ENCODE measurements around the gene RGS3. TPM values are rescaled to one million over a fixed set of nuclear protein-coding genes. Genes with fewer than 3 reads are reported as not detected.
"Not testable (repeated sequence)": the region's sequence is repeated elsewhere in the genome, so short reads cannot be mapped to it uniquely, and the experiment has no call there.

The RGS3 gene
- total RNA-seq, 4 donors from 2014 or later = 5.9 to 11.8 (median 9.8) TPM

- no peak overlapping the region for H3K27ac ChIP-seq
- intact Hi-C loops (cut with DNase I; ENCODE audit: low total_unique reads) (no loop called here), in situ Hi-C loops (cut with MboI; ENCODE audit: low sequenced_read_pairs in 4 of 4) (no loop called here)
- ATAC-seq (no peak), DNase-seq (no peak)
- H3K4me3 ChIP-seq = no peak overlapping the region
- TF ChIP-seq CTCF (IDR thresholded peaks at IDR 0.05 in 4 of 5, conservative IDR thresholded peaks at IDR 0.05 in 1 of 5) (no peak), POLR2A (IDR thresholded peaks at IDR 0.05) (no peak)
- no peaks in the 10 kb centered on the region for H3K36me3 ChIP-seq
- H3K4me1 ChIP-seq = peaks cover 21 to 22% of the 10 kb centered on the region in 2 donors
- no peaks in the 10 kb centered on the region for H3K27me3 ChIP-seq
- no peaks in the 10 kb centered on the region for H3K9me3 ChIP-seq
Observed at GRCh38 chr9:113636165-113636564, 172.6 kb downstream of the RGS3 start.

- ATAC-seq (no peak), DNase-seq (no peak)
- TF ChIP-seq POLR2A (IDR thresholded peaks at IDR 0.05) = no peak
- TF ChIP-seq CTCF (IDR thresholded peaks at IDR 0.05 in 4 of 5, conservative IDR thresholded peaks at IDR 0.05 in 1 of 5) = no peak
- in situ Hi-C loops (cut with MboI; ENCODE audit: low sequenced_read_pairs in 4 of 4) = no loop called here
- intact Hi-C loops (cut with DNase I; ENCODE audit: low total_unique reads) = no loop called here
- Histone ChIP-seq H3K36me3 (no peaks in the 10 kb centered on the region), H3K27ac (no peak overlapping the region), H3K4me3 (no peak overlapping the region), H3K27me3 (no peaks in the 10 kb centered on the region), H3K4me1 (peaks cover 21 to 22% of the 10 kb centered on the region in 2 donors), H3K9me3 (no peaks in the 10 kb centered on the region)
Observed at GRCh38 chr9:113636693-113637092, 173.2 kb downstream of the RGS3 start.

GRCh38 chr9:113638490-113638889 lies 175.0 kb downstream of the RGS3 start:
- Histone ChIP-seq H3K36me3 (no peaks in the 10 kb centered on the region), H3K4me1 (peaks cover 21 to 22% of the 10 kb centered on the region in 2 donors), H3K9me3 (no peaks in the 10 kb centered on the region), H3K27me3 (no peaks in the 10 kb centered on the region), H3K4me3 (no peak overlapping the region), H3K27ac (no peak overlapping the region)
- in situ Hi-C loops (cut with MboI; ENCODE audit: low sequenced_read_pairs in 4 of 4) (no loop called here), intact Hi-C loops (cut with DNase I; ENCODE audit: low total_unique reads) (no loop called here)
- DNase-seq = no peak
- ATAC-seq = no peak
- TF ChIP-seq CTCF (IDR thresholded peaks at IDR 0.05 in 4 of 5, conservative IDR thresholded peaks at IDR 0.05 in 1 of 5) (no peak), POLR2A (IDR thresholded peaks at IDR 0.05) (no peak)

GRCh38 chr9:113638897-113639296 lies 175.4 kb downstream of the RGS3 start:
- in situ Hi-C loops (cut with MboI; ENCODE audit: low sequenced_read_pairs in 4 of 4) = no loop called here
- TF ChIP-seq CTCF (IDR thresholded peaks at IDR 0.05 in 4 of 5, conservative IDR thresholded peaks at IDR 0.05 in 1 of 5) (no peak), POLR2A (IDR thresholded peaks at IDR 0.05) (no peak)
- DNase-seq = no peak

GRCh38 chr9:113639411-113639970 lies 176.0 kb downstream of the RGS3 start:
- intact Hi-C loops (cut with DNase I; ENCODE audit: low total_unique reads); H3K27me3 ChIP-seq; H3K4me3 ChIP-seq; H3K36me3 ChIP-seq; H3K9me3 ChIP-seq; H3K27ac ChIP-seq; DNase-seq; ATAC-seq; in situ Hi-C loops (cut with MboI; ENCODE audit: low sequenced_read_pairs in 4 of 4): not testable (repeated sequence)
- H3K4me1 ChIP-seq = peaks cover 17% of the 10 kb centered on the region in 2 donors

More at GRCh38 chr9:113638897-113639296, 175.4 kb downstream of the RGS3 start:
- H3K27ac ChIP-seq = no peak overlapping the region
- no peaks in the 10 kb centered on the region for H3K36me3 ChIP-seq
- no peaks in the 10 kb centered on the region for H3K27me3 ChIP-seq
- no peak for ATAC-seq
- no peaks in the 10 kb centered on the region for H3K9me3 ChIP-seq
- no peak overlapping the region for H3K4me3 ChIP-seq
- peaks cover 21 to 22% of the 10 kb centered on the region in 2 donors for H3K4me1 ChIP-seq
- intact Hi-C loops (cut with DNase I; ENCODE audit: low total_unique reads) = no loop called here

All from gastrocnemius medialis (tissue), 4 donors.